ENCODE measurements around the gene C6orf132.

Gene C6orf132

DNA sequence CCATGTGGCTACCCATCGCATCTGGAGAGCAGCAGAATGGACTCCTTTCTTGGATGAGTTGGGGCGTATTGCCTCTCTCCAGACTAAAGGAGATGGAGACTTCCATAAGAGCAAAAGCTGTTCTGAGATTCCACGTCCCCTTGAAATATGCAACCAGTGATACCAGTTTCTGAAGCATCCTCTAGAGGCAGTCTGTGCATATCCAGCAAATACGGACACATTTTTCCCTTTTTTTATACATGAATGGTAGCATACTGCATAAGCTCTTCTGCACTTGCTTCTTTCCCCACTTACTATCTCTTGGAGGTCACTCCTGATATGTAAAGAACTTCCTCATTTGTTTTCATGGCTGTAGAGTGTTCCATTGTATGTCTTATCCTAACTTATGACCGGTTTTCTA, 57.5 kb downstream of the C6orf132 start:
- DNase-seq: no peak

DNA sequence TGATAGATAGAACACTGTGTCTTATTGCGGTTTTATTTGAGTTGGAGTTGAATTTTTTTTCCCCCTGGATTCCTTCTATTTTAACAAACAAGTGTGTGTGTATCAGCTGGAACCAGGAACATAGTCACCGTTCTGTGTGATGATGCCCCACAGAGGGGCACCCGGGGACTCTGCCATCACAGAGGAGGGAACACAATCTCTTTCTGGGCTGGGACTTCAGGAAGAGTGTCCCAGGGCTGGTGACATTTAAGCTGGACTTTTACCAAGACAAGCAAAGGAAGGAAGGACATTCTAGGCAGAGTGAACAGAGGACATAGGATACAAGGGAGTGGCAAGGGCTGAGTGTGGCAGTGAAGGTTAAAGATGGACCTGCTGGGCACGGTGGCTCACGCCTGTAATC, 58.9 kb downstream of the C6orf132 start:
- no peak for DNase-seq

DNA sequence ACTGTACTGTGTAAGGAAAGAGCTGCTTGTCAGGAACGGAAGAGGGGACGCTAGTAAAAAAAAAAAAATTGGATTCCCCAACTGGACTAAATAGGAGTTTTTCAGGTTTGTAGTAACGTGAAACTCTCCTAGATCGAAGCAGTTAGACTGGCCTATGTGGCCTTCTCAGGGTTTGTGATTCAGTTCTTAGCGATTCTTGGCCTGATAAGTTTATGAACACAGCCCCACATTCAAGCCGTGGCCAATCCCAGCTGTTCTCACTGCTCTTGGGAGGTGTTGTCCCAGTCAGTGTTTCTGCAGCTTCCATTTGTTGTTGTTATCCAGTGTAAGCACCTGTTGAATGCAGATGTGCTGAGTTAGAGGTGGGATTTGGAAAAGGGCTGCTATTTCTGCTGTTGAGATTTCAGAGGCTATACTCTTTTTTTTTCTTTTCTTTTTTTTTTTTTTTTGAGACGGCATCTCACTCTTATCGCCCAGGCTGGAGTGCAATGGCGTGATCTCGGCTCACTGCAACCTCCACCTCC, 62.4 kb downstream of the C6orf132 start:
- no peak for DNase-seq

DNA sequence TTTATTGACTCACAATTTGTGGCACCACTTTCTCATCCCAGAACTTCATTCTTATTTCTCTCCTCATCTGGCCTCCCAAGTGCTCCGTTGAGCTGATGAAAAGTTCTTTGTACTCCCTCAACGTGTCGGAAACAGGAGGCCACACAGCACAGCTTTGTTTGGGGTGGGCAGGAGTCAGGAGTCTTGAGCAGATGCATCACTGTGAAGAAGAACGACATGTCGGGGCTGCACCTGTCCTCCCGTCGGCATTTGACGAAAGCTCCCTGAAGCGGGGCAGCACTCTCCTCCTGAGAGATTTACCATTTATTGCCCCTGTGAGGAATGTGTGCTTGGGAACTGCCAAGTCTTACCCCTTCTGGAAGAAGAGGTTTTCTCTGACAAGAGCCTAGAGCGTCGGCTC, 64.0 kb downstream of the C6orf132 start:
- DNase-seq: peak in 4 of 51 donors; percentile 8 to 17 (median 12)

DNA sequence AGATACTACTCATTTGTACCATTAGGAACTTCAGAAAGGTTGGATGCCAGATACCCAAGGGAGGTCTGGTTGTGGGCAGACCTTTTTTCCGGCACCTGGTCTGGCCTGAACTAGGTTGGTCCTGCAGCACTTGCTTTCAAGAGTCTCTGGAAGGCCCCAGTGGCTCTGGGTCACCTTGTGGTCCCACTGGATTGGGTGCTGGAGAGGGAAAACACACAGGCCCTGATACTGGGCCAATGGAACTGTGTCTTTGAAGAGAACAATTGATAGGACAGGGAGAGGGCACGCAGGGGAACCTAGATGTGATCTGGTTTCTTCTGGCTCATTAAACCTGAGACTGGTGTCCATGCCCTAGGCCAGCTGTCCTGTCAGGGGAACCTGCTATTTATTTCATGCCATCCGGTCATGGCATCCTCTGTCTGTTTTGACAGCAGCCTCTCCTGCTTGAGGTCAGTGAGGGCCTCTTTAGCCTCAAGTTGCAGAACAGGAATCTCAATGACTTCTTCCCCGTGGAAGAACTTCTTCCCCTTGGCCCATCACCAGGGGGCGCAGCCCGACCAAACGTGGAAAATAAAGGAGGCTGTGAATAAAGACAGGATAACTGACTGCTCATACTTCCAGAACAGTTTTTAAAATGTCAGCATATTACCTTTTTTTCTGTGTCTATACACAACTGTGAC, 67.1 kb downstream of the C6orf132 start:
- peak in 40 of 51 donors; percentile 1 to 74 (median 34) for DNase-seq

DNA sequence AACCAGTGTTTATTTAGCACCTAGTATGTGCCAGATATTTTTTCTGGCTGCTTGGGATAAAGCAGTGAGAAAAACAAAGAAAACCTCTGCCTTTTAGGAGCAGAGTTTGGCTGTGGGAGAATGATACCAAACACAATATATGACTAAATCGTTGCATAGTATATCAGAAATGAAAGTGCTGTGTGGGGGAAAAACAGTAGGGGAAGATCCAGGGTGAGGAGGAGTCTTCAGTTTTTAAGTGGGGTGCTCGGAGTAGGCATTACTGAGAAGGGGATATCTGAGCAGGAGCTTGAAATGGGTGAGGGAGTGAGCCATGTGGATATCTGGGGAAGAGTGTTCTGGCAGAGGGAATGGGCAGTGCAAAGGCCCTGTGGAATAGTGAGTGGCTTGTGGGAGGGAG, 69.1 kb downstream of the C6orf132 start:
- DNase-seq: no peak

DNA sequence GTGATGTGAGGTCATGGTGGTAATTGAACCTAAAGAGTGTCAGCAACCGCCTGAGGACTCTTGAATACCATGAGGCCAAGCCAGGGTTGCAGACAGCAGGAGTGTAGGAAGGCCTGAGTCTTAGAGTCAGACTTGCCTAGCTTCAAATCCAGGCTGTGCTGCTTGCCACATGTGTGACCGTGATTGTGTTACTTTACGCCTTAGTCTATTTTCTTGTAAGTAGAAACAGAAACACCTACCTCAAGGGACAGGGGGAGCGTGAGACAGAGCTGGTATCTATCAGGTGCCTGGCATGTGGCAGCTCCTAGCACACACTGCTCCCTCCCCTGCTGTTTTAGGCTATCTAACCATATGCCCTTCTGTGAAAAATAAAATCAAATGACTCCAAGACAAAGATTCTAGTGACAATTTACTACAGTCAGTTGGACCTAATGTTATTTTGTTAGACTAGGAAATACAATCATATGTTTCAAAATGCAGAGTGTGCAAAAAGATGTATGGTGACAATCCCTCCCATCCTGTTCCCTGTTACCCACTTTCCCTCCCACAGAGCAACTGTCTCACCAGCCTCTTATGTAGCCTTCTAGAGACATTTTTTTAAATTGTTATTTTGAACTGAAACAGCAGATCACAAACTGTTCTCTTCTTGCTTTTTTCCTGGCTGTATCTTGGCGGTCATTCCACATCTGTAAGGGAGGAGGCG, 70.4 kb downstream of the C6orf132 start:
- DNase-seq: no peak

DNA sequence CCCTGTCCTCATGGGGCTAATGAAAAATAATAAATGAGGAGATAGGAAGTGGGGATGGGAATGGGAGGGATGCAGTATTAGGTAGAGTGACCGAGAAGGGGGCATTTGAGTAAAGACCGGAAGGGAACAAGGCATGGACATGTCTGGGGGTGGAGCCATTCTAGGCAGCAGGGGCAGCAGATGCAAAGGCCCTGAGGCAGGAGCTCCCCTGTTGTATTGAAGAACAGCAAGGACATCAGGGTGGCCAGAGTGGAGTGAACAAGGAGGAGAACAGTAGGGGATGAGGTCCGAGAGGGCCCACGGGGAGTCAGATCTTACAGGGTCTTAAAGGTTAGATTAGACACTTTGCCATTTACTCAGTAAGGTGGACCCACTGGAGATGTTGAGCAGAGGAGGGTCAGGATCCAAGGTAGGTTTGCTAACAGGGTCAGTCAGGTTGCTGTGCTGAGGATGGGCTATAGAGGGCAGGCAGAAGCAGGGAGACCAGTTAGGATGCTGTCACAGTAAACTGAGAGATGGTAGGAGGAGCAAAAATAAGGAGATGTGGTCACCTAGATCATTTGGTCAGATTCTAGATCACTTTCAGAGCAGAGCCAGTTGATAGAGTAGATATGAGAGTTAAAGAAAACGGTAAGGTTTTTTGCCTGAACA, 73.4 kb downstream of the C6orf132 start:
- no peak for DNase-seq

DNA sequence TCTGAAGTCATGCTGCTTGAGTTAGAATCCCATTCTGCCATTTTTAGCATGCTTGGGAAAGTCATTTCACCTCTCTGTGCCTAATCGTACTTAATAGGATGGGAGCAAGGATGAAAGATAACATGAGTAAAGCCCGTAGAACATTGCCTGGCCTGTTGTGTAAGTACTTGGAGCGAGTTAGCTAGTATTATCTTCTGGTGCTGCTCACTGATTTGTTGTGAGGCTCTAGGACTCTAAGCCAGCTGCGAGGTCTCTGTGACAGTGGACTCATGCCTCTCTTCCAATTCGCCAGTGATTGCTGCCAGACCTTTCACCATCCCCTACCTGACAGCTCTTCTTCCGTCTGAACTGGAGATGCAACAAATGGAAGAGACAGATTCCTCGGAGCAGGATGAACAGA, 74.2 kb downstream of the C6orf132 start:
- no peak for DNase-seq

DNA sequence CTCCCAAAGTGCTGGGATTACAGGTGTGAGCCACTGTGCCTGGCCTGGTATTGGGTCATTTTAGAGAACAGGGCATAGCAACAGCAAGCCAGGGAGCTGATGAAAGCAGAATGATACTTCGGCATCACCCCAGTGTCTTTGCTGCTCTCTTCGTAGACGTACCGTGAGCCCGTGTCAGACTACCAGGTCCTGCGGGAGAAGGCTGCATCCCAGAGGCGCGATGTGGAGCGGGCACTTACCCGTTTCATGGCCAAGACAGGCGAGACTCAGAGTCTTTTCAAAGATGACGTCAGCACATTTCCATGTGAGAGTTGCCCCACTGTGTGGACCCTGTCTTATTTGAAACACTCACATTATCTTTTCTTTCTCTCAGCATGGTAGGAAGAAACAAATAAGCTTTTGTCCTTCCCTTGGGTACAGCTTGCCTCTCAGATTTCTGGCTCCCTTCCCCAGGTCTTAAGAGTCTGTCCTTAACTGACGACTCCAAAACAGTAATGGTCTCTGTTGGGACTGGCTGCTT, 76.2 kb downstream of the C6orf132 start:
- DNase-seq: peak in 3 of 51 donors; percentile 5 to 22 (median 6)

DNA sequence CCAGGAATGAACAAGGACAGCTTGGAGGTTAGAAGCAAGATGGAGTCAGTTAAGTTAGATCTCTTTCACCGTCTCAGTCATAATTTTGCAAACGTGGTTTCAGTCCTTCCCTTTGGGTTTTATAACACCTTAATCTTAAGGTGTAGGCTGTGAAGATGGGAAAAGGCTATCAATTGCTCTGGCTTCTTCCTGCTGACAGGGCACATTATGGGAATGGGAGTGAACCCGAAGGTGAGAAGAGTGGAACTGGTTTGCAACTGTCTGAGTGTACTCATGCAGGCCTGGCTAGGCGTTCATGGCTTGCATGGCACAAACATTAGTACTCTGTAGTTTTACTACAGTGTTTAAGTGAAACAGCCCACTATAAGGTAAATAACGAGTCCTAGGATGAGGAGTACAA, 82.7 kb downstream of the C6orf132 start:
- no peak for DNase-seq

DNA sequence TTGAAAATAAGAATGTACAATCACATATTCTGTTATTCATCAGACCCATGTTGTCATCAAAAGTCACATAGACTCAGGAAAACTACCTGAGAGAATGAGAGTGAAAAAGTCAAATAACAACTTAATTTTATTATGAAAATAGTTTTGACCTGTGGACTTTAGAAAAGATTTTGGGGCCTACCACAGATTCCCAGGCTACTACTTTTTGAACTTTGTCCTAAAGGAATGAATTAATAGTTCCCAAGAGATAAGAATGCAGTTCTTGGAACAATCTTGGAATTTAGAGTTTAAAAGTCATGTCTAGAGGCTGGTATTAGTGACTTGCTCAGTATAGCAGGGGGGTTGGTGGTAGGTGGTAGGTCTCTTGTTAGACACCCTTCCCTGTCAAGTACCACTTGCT, 88.8 kb downstream of the C6orf132 start:
- DNase-seq: no peak

DNA sequence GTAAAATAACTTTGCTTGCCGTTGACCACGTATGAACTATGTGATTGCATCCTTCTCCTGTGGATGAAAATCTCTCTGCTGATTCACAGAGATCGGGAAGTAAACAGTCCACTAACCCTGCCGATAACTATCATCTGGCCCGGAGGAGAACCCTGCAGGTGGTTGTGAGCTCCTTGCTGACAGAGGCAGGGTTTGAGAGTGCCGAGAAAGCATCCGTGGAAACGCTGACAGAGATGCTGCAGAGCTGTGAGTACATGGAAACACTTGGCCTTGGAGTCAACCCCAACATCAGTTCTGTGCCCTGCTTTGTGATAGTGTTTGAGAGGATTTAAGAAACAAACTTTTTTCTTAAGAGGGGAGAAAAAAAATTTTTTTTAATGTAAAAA, 91.2 kb downstream of the C6orf132 start:
- no peak for DNase-seq

All from hypothalamus (tissue), 51 donors.